Spinal cord (tissue), 10 donors: ENCODE measurements around the gene TNFSF13B. TPM values are rescaled to one million over a fixed set of nuclear protein-coding genes. Genes with fewer than 3 reads are reported as not detected.

Experiments
- DNase-seq, 6 donors: peaks; one replicate each; pipeline versions ENCODE4 v3.0.0 to v3.0.0-alpha.2; 2013 to 2015; ENCODE audit warnings: low spot score in 6 of 6, low read depth in 4 of 6
- H3K27ac ChIP-seq: one replicate; pipeline ENCODE4 v1.5.1; 2013; ENCODE audit warnings: low read depth, low read length, control low read depth
- H3K27me3 ChIP-seq: one replicate; pipeline ENCODE4 v1.6.1; 2013; ENCODE audit warnings: low read length; ENCODE audit not compliant: control insufficient read depth, insufficient read depth
- H3K36me3 ChIP-seq: one replicate; pipeline ENCODE4 v1.6.1; 2013; ENCODE audit warnings: low read length; ENCODE audit not compliant: control insufficient read depth, insufficient read depth
- H3K4me1 ChIP-seq: one replicate; pipeline ENCODE4 v1.6.1; 2013; ENCODE audit warnings: low read length; ENCODE audit not compliant: control insufficient read depth, insufficient read depth
- H3K4me3 ChIP-seq: one replicate; pipeline ENCODE4 v1.5.1; 2013; ENCODE audit warnings: low read depth, low read length, control low read depth
- H3K9me3 ChIP-seq: one replicate; pipeline ENCODE4 v1.6.1; 2013; ENCODE audit warnings: low read length; ENCODE audit not compliant: control insufficient read depth, insufficient read depth
- WGBS: methylation state at CpG from one replicate; pipeline ENCODE4 v1.1.5; 2013; ENCODE audit warnings: missing lambda C conversion rate; ENCODE audit not compliant: insufficient coverage; 5-methylcytosine and 5-hydroxymethylcytosine counted together
- long read RNA-seq, 4 donors: transcript quantifications; one replicate each; lab custom pipeline, GENCODE V29; 2026
- polyA plus RNA-seq, 2 donors: library from polyadenylated mRNA; unstranded; fragments of 120-200 nt; gene quantifications; one replicate each; pipeline ENCODE4 v1.2.1, GENCODE V29; 2013; ENCODE audit not compliant: insufficient read length in 2 of 2
- total RNA-seq, 2 donors: library from RNA; depleted of rRNA in 1 of 2; stranded (reverse); fragments of 120-200 nt in 1 of 2; fragments of >200 nt in 1 of 2; gene quantifications; one replicate each; pipeline versions ENCODE4 v1.2.3 to v1.2.4, GENCODE V29; 2013 to 2014
- donor health status: healthy.

TNFSF13B gene
- total RNA-seq (1 to 10 TPM; 2.4 to 3.5 TPM), polyA plus RNA-seq (1 to 10 TPM; 1.5 to 1.6 TPM)
- long read RNA-seq, donor 1, partial matches to known transcripts: 0 of 3 reads
- long read RNA-seq, donor 1, other reads (novel, unspliced or antisense): 0 of 3 reads
- long read RNA-seq, donor 2, partial matches to known transcripts: 0 of 2 reads
- long read RNA-seq, donor 2, other reads (novel, unspliced or antisense): 0 of 2 reads
- long read RNA-seq, donor 3: 0 reads
- long read RNA-seq, donor 4, partial matches to known transcripts: 13 of 18 reads
- long read RNA-seq, donor 4, other reads (novel, unspliced or antisense): 0 of 18 reads

- Histone ChIP-seq H3K36me3 (no peaks in the 10 kb centered on the region), H3K27me3 (no peaks in the 10 kb centered on the region), H3K4me3 (peak within 1 kb of the TSS; percentile 11), H3K4me1 (no peaks in the 10 kb centered on the region), H3K9me3 (no peaks in the 10 kb centered on the region), H3K27ac (no peak within 1 kb of the TSS)
- peak in 1 of 6 donors; percentile 11 for DNase-seq
- WGBS: 25% methylated on average over 14 of the region's 16 CpGs
These were observed at the start of gene TNFSF13B for GRCh38 chr13:108269601-108270328. Gene TNFSF13B (plus strand): TSS chr13:108269718. CDS start chr13:108269896, 178 bp downstream.

DNA sequence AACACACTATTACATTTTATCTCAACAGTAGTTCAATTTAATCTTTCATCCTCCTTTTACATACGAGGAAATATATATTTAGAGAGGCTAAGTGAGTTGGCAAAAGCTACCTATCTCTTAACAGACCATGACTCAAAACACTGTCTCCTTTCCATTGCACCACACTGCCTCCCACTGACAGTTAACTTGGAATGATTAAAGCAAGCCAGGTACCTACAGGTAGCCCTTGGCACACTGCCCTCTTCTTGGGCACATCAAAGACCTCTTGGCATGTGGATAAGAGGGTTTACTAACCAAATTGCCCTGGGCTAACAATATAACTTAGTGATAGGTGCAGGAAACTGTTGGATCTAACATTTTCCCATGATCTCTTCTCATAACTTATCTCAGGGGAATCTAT, 49.5 kb upstream of the TNFSF13B start:
- peaks cover 10% of the 10 kb centered on the region for H3K4me1 ChIP-seq
- no peak overlapping the region for H3K4me3 ChIP-seq
- no peak for DNase-seq
- no CpG with 5 or more reads among the region's 1 CpG for WGBS
- no peaks in the 10 kb centered on the region for H3K27me3 ChIP-seq
- H3K9me3 ChIP-seq: no peaks in the 10 kb centered on the region
- H3K27ac ChIP-seq: no peak overlapping the region
- no peaks in the 10 kb centered on the region for H3K36me3 ChIP-seq

- Histone ChIP-seq H3K36me3 (no peaks in the 10 kb centered on the region), H3K27me3 (no peaks in the 10 kb centered on the region), H3K4me1 (no peaks in the 10 kb centered on the region), H3K9me3 (no peaks in the 10 kb centered on the region), H3K4me3 (no peak overlapping the region), H3K27ac (no peak overlapping the region)
- 100% methylated on average over 1 of the region's 7 CpGs for WGBS
- DNase-seq: no peak
These were observed 45.6 kb upstream of the TNFSF13B start for GRCh38 chr13:108223687-108224503.

DNA sequence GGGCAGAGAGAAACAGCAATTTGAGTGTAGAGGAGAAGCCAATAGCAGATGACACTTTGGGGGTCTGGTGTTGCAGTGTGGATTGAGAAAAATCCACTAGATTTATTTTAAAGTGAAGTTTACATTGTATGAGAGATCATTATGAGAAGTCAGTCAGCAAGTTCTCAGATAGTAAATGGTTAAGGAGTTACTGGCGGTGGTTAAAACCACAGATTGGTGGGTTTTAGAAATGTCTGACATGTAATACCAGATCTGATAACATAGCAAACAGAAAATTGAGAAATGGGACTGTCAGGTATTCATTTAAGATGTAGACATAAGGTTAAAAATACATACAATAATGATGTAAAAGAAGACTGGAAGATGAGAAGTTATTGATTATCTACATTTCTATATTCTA, 44.1 kb upstream of the TNFSF13B start:
- no peaks in the 10 kb centered on the region for H3K9me3 ChIP-seq
- no peaks in the 10 kb centered on the region for H3K27me3 ChIP-seq
- no peaks in the 10 kb centered on the region for H3K36me3 ChIP-seq
- no peak for DNase-seq
- WGBS: no CpG with 5 or more reads among the region's 1 CpG
- no peak overlapping the region for H3K27ac ChIP-seq
- no peaks in the 10 kb centered on the region for H3K4me1 ChIP-seq
- H3K4me3 ChIP-seq: no peak overlapping the region

DNA sequence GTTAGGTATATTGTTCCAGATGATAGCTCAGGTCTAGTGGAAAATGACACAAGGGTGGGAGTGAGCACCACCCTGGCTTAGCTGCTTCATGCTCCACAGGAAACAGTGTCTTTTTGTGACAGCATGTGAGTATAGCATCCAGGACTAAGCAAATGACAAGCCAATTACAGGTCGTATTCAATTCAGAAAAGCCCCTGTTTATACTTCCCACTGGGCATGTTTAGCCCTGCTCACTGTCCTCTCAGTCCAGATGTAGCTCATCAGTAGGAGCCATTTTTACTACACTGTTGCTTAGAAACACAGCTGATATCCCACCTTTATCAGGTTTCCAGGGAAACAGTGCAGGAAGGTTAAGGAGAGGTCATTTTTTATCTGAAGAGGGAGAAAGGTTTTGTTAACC, 43.3 kb upstream of the TNFSF13B start:
- 0% methylated on average over 1 of the region's 1 CpG for WGBS
- H3K36me3 ChIP-seq: no peaks in the 10 kb centered on the region
- H3K27ac ChIP-seq: no peak overlapping the region
- no peaks in the 10 kb centered on the region for H3K9me3 ChIP-seq
- no peak overlapping the region for H3K4me3 ChIP-seq
- peak in 2 of 6 donors; percentile 9 to 81 for DNase-seq
- H3K4me1 ChIP-seq: no peaks in the 10 kb centered on the region
- H3K27me3 ChIP-seq: no peaks in the 10 kb centered on the region

DNA sequence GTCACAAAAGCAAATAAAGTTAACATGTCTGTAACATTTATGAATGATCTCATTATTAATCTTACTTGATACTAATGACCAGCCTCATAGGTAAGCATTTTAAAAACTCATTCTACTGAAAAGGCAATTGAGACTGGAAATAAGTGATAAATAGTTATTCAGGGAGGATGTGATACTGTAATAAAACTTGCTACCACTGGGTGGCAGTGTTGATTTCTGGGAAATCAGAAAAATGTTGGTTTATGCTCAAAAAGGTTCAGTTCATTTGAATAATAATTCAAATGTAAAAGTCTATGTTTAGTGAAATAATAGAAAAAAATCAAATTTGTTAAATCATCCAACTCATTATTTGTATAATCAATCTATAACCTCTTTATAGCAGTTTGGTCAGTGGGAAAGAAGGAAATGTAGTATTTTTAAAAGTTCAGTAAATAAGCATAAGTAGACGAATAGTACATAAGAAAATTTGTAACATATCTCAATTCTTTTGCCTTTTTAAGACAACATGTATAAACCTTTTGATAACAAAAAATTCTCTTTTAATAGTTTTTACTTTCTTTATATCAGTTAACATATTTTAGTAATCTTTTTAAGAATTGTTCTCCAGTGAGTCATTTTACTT, 41.8 kb upstream of the TNFSF13B start:
- H3K27me3 ChIP-seq: no peaks in the 10 kb centered on the region
- no peaks in the 10 kb centered on the region for H3K36me3 ChIP-seq
- peak in 2 of 6 donors; percentile 73 to 84 for DNase-seq
- no peak overlapping the region for H3K4me3 ChIP-seq
- no peaks in the 10 kb centered on the region for H3K4me1 ChIP-seq
- WGBS: no CpG with 5 or more reads among the region's 1 CpG
- H3K27ac ChIP-seq: no peak overlapping the region
- H3K9me3 ChIP-seq: no peaks in the 10 kb centered on the region

GRCh38 chr13:108230377-108230776, 39.1 kb upstream of the TNFSF13B start:
- H3K27ac ChIP-seq: no peak overlapping the region
- H3K27me3 ChIP-seq: no peaks in the 10 kb centered on the region
- no peaks in the 10 kb centered on the region for H3K4me1 ChIP-seq
- no peak for DNase-seq
- H3K4me3 ChIP-seq: no peak overlapping the region
- no peaks in the 10 kb centered on the region for H3K36me3 ChIP-seq
- H3K9me3 ChIP-seq: no peaks in the 10 kb centered on the region

GRCh38 chr13:108249150-108249549, 20.4 kb upstream of the TNFSF13B start:
- H3K27ac ChIP-seq: no peak overlapping the region
- peaks cover 4% of the 10 kb centered on the region for H3K9me3 ChIP-seq
- no peak for DNase-seq
- no peaks in the 10 kb centered on the region for H3K36me3 ChIP-seq
- no peaks in the 10 kb centered on the region for H3K4me1 ChIP-seq
- WGBS: 90% methylated on average over 3 of the region's 4 CpGs
- no peak overlapping the region for H3K4me3 ChIP-seq
- no peaks in the 10 kb centered on the region for H3K27me3 ChIP-seq

DNA sequence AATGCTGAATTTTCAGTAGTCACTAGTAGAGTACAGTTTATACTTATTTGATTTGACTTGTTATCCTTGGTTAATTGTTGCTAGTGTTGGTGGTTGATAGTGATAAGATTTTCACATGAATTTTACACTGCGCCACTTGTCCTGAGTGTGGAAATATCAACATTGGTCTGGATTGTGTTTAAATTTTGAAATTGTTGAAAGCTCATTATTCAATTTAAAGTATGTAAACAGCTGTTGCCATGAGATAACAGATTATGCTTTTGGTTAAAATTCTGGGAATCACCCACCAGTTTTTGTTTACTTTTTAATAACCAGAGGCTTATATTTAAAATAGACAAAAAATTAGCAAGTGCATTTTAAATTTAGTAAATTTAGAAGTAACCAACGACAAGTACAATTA, 12.3 kb upstream of the TNFSF13B start:
- H3K27ac ChIP-seq: no peak overlapping the region
- no peaks in the 10 kb centered on the region for H3K36me3 ChIP-seq
- no CpG with 5 or more reads among the region's 2 CpGs for WGBS
- H3K4me3 ChIP-seq: no peak overlapping the region
- no peaks in the 10 kb centered on the region for H3K4me1 ChIP-seq
- no peak for DNase-seq
- no peaks in the 10 kb centered on the region for H3K27me3 ChIP-seq
- peaks cover 2% of the 10 kb centered on the region for H3K9me3 ChIP-seq
